Activated CD4-positive, alpha-beta T cell treated with anti-CD3 and anti-CD28 coated beads, Interleukin-2, amount 10 ng/mL, durations not matched to agents 24 days and 14 days (primary cell): ENCODE results near the gene SLC8B1. TPM values are rescaled to one million over a fixed set of nuclear protein-coding genes. Genes with fewer than 3 reads are reported as not detected.

Experiments used
- DNase-seq: peaks from one replicate; pipeline ENCODE4 v3.0.0; 2022
- H3K27ac Mint-ChIP-seq: one replicate; pipeline ENCODE4 v1.8.0; 2022; ENCODE audit warnings: mild to moderate bottlenecking, mixed read lengths
- H3K27me3 Mint-ChIP-seq: one replicate; pipeline ENCODE4 v1.8.0; 2022; ENCODE audit warnings: mixed read lengths
- H3K36me3 Mint-ChIP-seq: one replicate; pipeline ENCODE4 v1.8.0; 2022; ENCODE audit warnings: low read depth, mild to moderate bottlenecking, mixed read lengths
- H3K4me1 Mint-ChIP-seq: one replicate; pipeline ENCODE4 v1.8.0; 2021; ENCODE audit warnings: mixed read lengths
- H3K4me3 Mint-ChIP-seq: one replicate; pipeline ENCODE4 v1.8.0; 2022; ENCODE audit warnings: mild to moderate bottlenecking, moderate library complexity, mixed read lengths
- H3K9me3 Mint-ChIP-seq: one replicate; pipeline ENCODE4 v1.8.0; 2021; ENCODE audit warnings: mixed read lengths
- intact Hi-C: fragments of 100-400 bp; cut with micrococcal nuclease; formaldehyde crosslinking; loops from one replicate; pipeline ENCODE4 v1.15.1; 2023
- total RNA-seq: library from RNA; stranded (reverse); gene quantifications from 2 replicates; pipeline ENCODE4 v1.2.3, GENCODE V29; 2022

SLC8B1 gene
- total RNA-seq, 1 donor from 2014 or later: 19.5 TPM

DNA sequence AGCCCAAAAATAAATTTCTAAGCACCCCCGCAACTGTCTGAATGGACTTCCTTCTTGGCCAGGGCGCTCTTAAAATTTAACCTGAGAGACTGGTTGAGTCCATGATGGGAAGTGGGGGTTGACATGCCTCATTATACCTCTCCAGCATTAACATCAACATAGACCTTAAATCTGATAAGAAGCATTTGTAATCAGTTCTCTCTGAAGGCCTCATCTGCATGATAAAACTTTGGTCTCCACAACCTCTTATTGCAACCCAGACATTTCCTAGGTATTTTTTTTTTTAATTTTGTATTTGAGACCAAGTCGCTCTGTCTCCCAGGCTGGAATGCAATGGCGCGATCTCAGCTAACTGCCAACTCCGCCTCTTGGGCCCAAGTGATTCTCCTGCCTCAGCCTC, 10.4 kb upstream of the SLC8B1 start:
- no peaks in the 10 kb centered on the region for H3K36me3 Mint-ChIP-seq
- no peak overlapping the region for H3K4me3 Mint-ChIP-seq
- intact Hi-C loops: no loop called here
- H3K9me3 Mint-ChIP-seq: no peaks in the 10 kb centered on the region
- H3K27me3 Mint-ChIP-seq: peaks cover 6% of the 10 kb centered on the region
- H3K27ac Mint-ChIP-seq: no peak overlapping the region
- H3K4me1 Mint-ChIP-seq: no peaks in the 10 kb centered on the region
- DNase-seq: no peak

DNA sequence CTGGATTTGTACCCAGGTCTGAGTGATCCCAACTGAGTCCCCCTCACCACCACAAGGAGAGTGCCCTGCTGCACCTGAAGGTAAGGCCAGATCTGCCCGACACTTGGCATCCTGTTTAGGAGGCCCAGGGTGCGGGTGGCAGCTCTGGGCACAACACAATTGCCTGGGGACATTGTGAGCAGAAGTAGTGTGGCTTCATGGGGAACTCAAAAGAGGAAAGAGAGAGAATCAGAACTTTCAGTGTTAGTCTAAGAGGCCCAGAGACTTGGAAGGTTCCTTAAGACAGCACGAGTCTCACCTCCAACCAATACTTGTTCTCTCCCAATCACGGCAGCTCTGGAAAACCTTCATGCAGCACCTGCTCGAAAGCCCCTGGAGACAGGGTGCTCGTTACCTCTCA, 6.6 kb upstream of the SLC8B1 start:
- no peak overlapping the region for H3K4me3 Mint-ChIP-seq
- DNase-seq: no peak
- H3K4me1 Mint-ChIP-seq: no peaks in the 10 kb centered on the region
- intact Hi-C loops: no loop called here
- peaks cover 2% of the 10 kb centered on the region for H3K27me3 Mint-ChIP-seq
- no peaks in the 10 kb centered on the region for H3K36me3 Mint-ChIP-seq
- H3K9me3 Mint-ChIP-seq: no peaks in the 10 kb centered on the region
- H3K27ac Mint-ChIP-seq: no peak overlapping the region

GRCh38 chr12:113340061-113340460, 5.2 kb upstream of the SLC8B1 start:
- no peak for DNase-seq
- H3K4me3 Mint-ChIP-seq: no peak overlapping the region

DNA sequence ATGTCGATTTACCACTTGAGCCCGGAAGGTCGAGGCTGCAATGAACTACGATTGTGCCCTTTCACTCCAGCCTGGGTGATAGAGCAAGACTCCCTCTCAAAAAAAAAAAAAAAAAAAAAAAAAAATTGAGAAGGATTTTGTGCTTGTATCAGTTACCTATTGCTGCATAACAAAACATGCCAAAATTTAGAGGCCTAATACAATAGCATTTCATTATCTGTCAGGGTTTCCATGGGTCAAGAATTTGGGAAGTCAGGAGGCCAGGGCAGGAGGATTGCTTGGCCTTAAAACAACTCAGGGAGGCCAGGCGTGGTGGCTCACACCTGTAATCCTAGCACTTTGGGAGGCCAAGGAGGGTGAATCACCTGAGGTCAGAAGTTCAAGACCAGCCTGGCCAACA, 4.6 kb upstream of the SLC8B1 start:
- Mint-ChIP-seq H3K4me1 (peaks cover 5% of the 10 kb centered on the region), H3K9me3 (no peaks in the 10 kb centered on the region), H3K36me3 (no peaks in the 10 kb centered on the region), H3K27me3 (peaks cover 2% of the 10 kb centered on the region), H3K27ac (no peak overlapping the region), H3K4me3 (no peak overlapping the region)
- no peak for DNase-seq
- intact Hi-C loops: loop anchor here (10.0 kb wide), 1 partner anchor 365 kb away; the partner anchor contains the start of gene OAS2

More at GRCh38 chr12:113340061-113340460, 5.2 kb upstream of the SLC8B1 start:
- H3K27ac Mint-ChIP-seq: no peak overlapping the region
- H3K36me3 Mint-ChIP-seq: no peaks in the 10 kb centered on the region
- peaks cover 2% of the 10 kb centered on the region for H3K27me3 Mint-ChIP-seq
- intact Hi-C loops: no loop called here
- no peaks in the 10 kb centered on the region for H3K9me3 Mint-ChIP-seq
- H3K4me1 Mint-ChIP-seq: peaks cover 5% of the 10 kb centered on the region

DNA sequence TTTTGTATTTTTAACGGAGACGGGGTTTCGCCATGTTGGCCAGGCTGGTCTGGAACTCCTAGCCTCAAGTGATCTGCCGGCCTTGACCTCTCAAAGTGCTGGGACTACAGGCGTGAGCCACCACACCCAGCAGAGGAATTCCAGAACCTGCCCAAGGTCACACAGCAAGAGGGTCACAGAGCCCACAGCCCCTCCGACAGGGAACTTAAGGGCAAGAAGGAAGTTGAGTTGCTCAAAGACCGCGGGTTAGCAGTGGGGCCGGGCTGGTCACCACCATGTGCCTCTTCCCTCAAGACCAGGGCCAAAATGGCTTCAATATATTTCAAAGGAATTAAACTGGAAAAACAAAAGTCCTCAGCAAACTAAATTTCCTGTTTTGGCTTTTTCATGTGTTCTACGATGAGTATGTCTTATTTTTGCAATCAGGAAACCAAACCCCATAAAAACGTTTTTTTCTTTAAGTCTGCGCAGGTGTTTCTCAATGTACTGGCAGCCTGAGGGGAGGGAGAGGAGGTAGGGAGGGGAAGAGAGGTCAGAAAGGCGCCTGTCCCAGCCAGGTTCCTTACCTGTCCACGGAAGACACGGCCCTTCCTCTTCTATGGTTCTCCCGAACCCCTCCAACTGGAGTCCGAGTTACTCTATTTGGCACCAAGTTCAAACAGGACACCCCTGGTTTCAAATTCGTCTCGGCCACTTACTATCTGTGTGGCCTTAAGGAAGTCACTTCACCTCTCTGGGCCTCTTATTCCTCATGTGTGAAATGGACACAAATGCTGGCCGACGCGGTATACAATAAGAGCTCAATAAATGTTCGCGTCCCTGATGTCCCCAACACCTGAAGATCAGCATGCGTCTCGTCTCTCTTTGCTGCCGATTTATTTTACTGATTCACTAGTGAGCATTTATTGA, 778 bp downstream of the SLC8B1 start:
- peak; percentile 74 for DNase-seq
- H3K9me3 Mint-ChIP-seq: no peaks in the 10 kb centered on the region
- H3K27ac Mint-ChIP-seq: peak overlapping the region; percentile 78
- no peaks in the 10 kb centered on the region for H3K27me3 Mint-ChIP-seq
- H3K36me3 Mint-ChIP-seq: peaks cover 21% of the 10 kb centered on the region
- peak overlapping the region; percentile 97 for H3K4me3 Mint-ChIP-seq
- intact Hi-C loops: loop anchor here (2.0 to 10.0 kb wide), 2 partner anchors 113 to 359 kb away; partner anchors contain the start of genes OAS2 and TPCN1
- H3K4me1 Mint-ChIP-seq: peaks cover 23% of the 10 kb centered on the region

DNA sequence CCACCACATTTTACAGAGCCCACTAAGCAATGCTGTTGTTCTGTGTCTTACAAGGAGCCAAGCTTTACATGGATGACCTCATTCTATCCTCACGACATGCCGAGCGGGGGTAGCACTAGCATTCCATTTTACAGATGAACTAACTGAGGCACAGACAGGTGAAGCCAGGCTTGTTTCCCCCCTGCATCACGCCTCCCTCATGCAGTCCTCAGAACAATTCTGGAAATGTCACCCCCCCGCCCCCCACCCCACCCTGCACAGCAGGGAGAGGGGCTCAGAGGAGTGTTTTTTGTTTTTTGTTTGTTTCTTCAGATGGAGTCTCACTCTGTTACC, 1.5 kb downstream of the SLC8B1 start:
- no peak for DNase-seq
- Mint-ChIP-seq H3K4me3 (peak overlapping the region; percentile 97), H3K36me3 (peaks cover 29% of the 10 kb centered on the region), H3K27ac (no peak overlapping the region), H3K9me3 (no peaks in the 10 kb centered on the region), H3K4me1 (peaks cover 23% of the 10 kb centered on the region), H3K27me3 (no peaks in the 10 kb centered on the region)
- intact Hi-C loops: loop anchor here (10.0 kb wide), 1 partner anchor 359 kb away; the partner anchor contains the start of gene OAS2

DNA sequence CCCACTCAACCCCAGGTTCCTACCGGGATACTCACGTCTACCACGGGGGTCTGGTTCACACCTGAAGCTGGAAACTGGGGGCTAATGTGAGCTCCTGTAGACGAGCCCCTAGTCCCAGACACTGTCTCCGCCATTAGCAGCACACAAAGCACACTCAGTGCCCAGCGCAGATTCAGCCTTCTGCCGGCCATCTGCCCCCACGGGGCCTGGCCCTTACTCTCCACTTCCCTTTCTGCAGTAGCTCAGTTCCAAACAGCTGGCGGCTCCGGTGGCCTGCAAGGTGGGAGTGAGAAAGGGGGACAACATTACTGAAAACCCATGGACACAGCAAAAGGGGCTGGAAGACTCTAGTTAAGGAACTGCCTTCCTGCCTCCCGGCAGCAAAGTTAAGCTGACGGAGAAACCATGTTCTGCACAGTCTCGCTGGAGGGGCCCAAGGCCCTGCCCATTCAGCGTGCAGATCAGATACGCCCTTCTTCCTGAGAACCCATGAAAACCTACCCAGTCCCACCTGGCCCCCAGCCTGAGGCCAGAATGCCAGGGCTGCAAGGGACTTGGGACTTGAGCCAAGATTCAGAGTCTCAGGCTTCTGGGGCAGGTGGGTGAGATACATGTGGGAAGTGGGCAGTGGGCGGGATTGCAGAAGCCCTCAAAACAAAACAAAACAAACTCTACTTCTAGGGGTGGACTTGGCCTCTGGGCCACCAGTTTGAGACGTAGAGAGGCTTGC, 2.1 kb downstream of the SLC8B1 start:
- Mint-ChIP-seq H3K4me1 (peaks cover 23% of the 10 kb centered on the region), H3K27ac (no peak overlapping the region), H3K27me3 (no peaks in the 10 kb centered on the region), H3K36me3 (peaks cover 31% of the 10 kb centered on the region), H3K4me3 (peak overlapping the region; percentile 42), H3K9me3 (no peaks in the 10 kb centered on the region)
- intact Hi-C loops: loop anchor here (10.0 kb wide), 1 partner anchor 358 kb away; the partner anchor contains the start of gene OAS2
- DNase-seq: no peak

- Mint-ChIP-seq H3K4me3 (no peak overlapping the region), H3K9me3 (no peaks in the 10 kb centered on the region), H3K36me3 (peaks cover 38% of the 10 kb centered on the region), H3K27me3 (no peaks in the 10 kb centered on the region), H3K27ac (no peak overlapping the region), H3K4me1 (peaks cover 20% of the 10 kb centered on the region)
- DNase-seq: no peak
- intact Hi-C loops: loop anchor here (10.0 kb wide), 1 partner anchor 356 kb away; the partner anchor contains the start of gene OAS2
Measured at GRCh38 chr12:113330505-113330904, 4.4 kb downstream of the SLC8B1 start.

DNA sequence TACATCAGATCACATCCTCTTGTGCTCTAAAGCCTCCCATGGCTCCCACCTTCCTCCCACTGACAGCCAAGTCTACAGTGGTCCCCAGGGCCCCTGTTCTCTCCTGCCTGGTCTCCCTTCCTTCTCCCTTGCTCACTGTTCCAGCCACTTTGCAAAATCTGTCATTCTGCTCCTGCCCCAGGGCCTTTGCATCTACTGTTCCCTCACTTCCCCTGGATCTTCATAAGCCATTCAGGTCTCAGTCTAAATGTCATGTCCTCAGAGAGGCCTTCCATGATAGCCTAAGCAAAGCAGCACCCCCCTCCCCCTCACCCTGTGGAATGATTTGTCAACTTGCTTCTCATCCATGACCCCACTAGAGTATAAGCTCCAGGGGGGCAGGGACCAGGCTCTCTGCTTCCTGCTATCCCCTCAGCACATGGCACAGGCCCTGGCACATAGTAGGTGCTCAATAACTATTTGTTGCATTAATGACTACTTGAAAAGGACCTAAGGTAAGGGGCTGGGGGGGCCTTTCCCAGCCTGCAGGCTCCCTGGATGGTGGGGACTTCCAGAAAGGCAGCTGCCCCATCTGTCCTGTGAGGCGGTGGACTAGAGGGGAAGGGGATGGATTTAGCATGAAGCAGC, 5.0 kb downstream of the SLC8B1 start:
- no peak overlapping the region for H3K27ac Mint-ChIP-seq
- no peaks in the 10 kb centered on the region for H3K9me3 Mint-ChIP-seq
- DNase-seq: no peak
- H3K4me1 Mint-ChIP-seq: peaks cover 18% of the 10 kb centered on the region
- intact Hi-C loops: loop anchor here (10.0 kb wide), 1 partner anchor 355 kb away; the partner anchor contains the start of gene OAS2
- no peak overlapping the region for H3K4me3 Mint-ChIP-seq
- H3K36me3 Mint-ChIP-seq: peaks cover 38% of the 10 kb centered on the region
- H3K27me3 Mint-ChIP-seq: no peaks in the 10 kb centered on the region

GRCh38 chr12:113329022-113329790, 5.7 kb downstream of the SLC8B1 start:
- no peak for DNase-seq
- Mint-ChIP-seq H3K27me3 (no peaks in the 10 kb centered on the region), H3K4me1 (peaks cover 17% of the 10 kb centered on the region), H3K4me3 (no peak overlapping the region), H3K9me3 (no peaks in the 10 kb centered on the region), H3K36me3 (peaks cover 38% of the 10 kb centered on the region), H3K27ac (no peak overlapping the region)
- intact Hi-C loops: no loop called here

DNA sequence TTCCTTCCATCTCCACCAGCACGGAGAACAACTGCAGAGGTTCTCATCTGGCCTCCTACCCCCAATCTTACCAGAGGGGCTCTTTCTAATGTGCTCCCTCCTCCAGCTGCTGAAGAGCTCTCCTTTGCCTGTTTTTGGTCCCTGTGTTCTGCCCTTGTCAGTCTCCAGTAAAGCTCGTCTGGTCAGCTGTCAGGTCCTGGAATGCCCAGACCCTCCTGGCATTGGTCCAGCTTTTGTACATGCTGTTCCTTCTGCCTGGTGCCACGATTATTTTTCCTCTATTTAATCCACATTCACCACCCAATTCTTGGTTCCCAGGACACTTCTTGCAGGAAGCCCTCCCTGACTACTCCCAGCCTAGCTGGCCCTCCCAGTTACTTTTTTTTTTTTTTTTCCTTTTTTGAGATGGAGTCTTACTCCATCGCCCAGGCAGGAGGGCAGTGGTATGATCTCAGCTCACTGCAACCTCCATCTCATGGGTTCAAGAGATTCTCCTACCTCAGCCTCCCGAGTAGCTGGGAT, 6.5 kb downstream of the SLC8B1 start:
- no peaks in the 10 kb centered on the region for H3K27me3 Mint-ChIP-seq
- no peak for DNase-seq
- H3K27ac Mint-ChIP-seq: no peak overlapping the region
- H3K4me3 Mint-ChIP-seq: no peak overlapping the region
- intact Hi-C loops: no loop called here
- H3K36me3 Mint-ChIP-seq: peaks cover 41% of the 10 kb centered on the region
- H3K9me3 Mint-ChIP-seq: no peaks in the 10 kb centered on the region
- H3K4me1 Mint-ChIP-seq: peaks cover 14% of the 10 kb centered on the region

DNA sequence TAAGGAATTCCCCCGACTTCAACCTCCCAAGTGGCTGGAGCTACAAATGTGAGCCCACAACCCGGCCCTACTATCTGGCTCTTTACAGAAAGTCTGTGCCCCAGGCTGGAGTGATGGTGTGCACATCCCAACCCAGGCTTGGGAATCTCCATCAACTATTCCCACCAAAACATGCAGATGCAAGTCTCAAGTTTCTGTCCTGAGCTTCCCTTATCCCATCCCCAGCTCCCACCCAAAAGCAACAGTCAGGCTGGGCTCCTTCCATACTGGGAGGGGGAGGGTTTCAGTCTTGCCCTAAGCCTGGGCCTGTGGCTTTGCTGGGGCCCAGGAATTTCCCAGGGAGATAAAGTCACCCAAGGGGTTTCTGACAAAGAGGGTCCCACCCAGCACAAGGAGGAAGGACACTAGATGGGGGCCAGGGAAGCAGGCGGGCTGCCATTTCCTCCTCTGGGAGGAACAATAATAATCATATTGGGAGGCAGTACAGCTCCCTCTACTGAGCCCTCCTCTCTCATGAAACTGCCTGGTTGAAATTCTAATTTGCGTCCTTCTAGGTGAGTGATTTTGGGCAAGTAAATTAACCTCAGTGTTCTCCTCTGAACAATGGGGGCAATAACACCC, 8.0 kb downstream of the SLC8B1 start:
- Mint-ChIP-seq H3K4me3 (no peak overlapping the region), H3K36me3 (peaks cover 42% of the 10 kb centered on the region), H3K4me1 (peaks cover 13% of the 10 kb centered on the region), H3K27me3 (no peaks in the 10 kb centered on the region), H3K27ac (no peak overlapping the region), H3K9me3 (no peaks in the 10 kb centered on the region)
- intact Hi-C loops: no loop called here
- DNase-seq: no peak

GRCh38 chr12:113325916-113326315, 9.0 kb downstream of the SLC8B1 start:
- Mint-ChIP-seq H3K27me3 (no peaks in the 10 kb centered on the region), H3K27ac (no peak overlapping the region), H3K4me3 (no peak overlapping the region), H3K9me3 (no peaks in the 10 kb centered on the region), H3K4me1 (peaks cover 12% of the 10 kb centered on the region), H3K36me3 (peaks cover 41% of the 10 kb centered on the region)
- no peak for DNase-seq
- intact Hi-C loops: no loop called here
